ENCODE measurements around the gene TEKTIP1.
"Not testable (repeated sequence)": the region's sequence is repeated elsewhere in the genome, so short reads cannot be mapped to it uniquely, and the experiment has no call there.

The TEKTIP1 gene

DNA sequence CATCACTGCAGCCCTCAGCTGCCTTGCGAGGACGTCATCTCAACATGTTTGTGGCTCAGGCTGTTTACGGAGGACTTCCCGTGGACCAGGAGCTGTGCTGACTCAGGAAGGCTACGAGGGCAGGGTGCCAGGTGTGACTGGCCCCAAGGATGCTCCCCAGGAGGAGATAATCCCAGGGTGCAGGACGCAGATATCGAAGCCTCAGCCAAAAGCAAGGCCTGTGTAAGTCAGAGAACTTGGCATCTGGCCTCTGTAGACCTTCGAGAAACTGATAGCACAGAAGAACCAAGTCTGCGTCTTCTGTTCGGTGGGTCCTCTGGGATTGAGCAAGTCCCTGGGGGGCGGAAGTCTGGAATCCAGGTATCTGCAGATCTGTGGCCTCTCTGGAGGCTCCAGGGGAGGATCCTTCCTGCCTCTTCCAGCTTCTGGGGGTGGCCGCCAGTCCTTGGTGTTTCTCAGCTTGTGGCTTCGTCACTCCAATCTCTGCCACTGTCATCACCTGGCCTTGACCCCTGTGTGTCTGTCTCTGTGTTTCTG is 35.9 kb upstream of the TEKTIP1 start:
- Histone ChIP-seq H3K9ac (ENCODE audit: low read depth, low read length) (no peak overlapping the region), H3K4me1 (ENCODE audit: insufficient read depth, low read length) (no peaks in the 10 kb centered on the region), H3K36me3 (ENCODE audit: insufficient read depth, low read length) (no peaks in the 10 kb centered on the region), H3K9me3 (ENCODE audit: control insufficient read depth, insufficient read depth, low read length) (no peaks in the 10 kb centered on the region)

- H3K4me1 ChIP-seq (ENCODE audit: insufficient read depth, low read length), result no peaks in the 10 kb centered on the region; the same call in 1 of the 2 replicates
- H3K36me3 ChIP-seq (ENCODE audit: insufficient read depth, low read length), result no peaks in the 10 kb centered on the region
- H3K9ac ChIP-seq (ENCODE audit: low read depth, low read length), result no peak overlapping the region
- no peaks in the 10 kb centered on the region for H3K9me3 ChIP-seq (ENCODE audit: control insufficient read depth, insufficient read depth, low read length)
Observed at GRCh38 chr19:3504735-3505134, 34.2 kb upstream of the TEKTIP1 start.

DNA sequence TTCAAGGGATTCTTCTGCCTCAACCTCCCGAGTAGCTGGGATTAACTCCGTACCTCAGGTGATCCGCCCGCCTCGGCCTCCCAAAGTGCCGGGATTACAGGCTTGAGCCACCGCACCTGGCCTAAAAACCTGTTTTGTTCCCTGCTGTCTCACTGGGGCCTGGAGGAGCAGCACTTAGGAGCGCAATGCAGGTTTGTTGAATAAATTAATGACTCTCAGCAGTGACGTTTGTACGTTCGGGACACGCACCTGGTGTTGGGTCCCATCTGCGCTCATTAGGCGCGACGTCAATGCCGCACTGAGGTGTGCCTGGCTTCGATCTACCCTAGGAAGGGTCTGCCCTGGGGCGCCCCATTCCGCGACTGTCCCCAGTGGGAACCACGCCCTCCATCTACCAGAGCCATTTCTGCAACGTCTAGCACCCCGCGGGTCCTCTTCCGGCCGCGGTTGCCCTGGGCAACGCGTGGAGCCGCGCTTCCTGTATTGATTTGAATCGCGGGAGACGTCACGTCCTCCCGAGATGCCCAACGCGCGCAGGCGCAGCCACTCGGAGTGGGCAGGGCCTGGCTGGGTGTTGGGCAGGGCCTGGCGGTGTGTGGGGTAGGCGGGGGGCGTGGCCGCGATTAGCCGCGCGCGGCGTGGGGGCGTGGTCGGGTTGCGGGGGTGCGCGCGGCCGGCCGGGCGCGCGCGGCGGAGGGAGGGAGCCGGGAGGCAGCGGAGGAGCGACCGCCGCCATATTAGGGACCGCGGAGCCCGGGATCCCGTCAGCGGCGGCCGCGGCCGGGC is 33.2 kb upstream of the TEKTIP1 start, which contains the start of gene FZR1:
Gene FZR1, plus strand, starts transcription at position 714 of the 786 bp plus-strand sequence. CDS start 16,679 bp downstream, outside the sequence.
- H3K4me1 ChIP-seq (ENCODE audit: insufficient read depth, low read length), result no peaks in the 10 kb centered on the region; the same call in 1 of the 2 replicates
- no peaks in the 10 kb centered on the region for H3K36me3 ChIP-seq (ENCODE audit: insufficient read depth, low read length)
- no peaks in the 10 kb centered on the region for H3K9me3 ChIP-seq (ENCODE audit: control insufficient read depth, insufficient read depth, low read length)
- H3K9ac ChIP-seq (ENCODE audit: low read depth, low read length), result peak within 1 kb of the TSS; percentile 59

DNA sequence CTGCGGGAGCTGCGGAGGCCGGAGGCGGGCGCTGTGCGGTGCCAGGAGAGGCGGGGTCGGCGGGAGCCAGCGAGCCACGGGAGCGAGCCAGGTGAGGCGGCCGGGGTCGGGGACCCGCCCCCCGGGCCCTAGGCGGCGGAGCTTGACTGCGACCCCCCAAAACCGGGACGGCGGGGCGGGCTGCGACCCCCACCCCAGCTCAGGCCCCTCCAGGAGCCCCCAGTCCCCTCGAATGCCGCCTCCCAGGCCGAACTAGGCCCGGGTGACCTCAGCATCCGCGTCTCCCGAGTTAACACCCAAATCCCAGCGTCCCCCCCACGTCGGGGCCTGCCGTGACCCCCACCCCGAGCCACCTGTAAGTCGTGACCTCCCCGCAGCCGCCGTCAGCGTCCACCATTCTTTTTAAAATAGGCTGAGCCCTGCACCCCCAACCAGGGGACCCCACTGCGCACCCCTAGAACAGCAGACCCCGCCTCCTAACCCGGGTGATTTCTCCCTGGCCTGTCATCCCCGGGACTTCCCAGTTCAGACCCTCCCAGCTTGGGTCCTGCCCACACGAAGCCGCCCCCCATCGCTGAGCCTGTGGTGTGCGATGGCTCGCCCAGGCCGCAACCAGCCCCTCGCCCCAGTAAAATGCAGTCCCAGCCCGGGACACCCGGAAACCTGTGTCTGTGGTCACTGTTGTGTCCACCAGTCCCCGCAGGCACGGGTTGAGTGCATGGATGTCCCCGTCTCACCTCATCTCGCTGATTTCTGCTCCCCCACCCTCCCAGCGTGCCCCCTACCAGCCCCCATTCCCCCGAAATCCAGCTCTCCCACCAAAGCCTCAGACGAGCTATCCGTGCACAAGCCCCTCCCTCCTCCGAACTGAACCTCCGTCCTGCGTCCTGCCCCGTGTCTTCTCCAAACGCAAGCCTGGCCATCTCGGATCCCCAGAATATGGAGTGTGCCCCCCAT is 32.3 kb upstream of the TEKTIP1 start:
- Histone ChIP-seq H3K4me1 (ENCODE audit: insufficient read depth, low read length) (no peaks in the 10 kb centered on the region; the same call in 1 of the 2 replicates), H3K36me3 (ENCODE audit: insufficient read depth, low read length) (no peaks in the 10 kb centered on the region), H3K9me3 (ENCODE audit: control insufficient read depth, insufficient read depth, low read length) (no peaks in the 10 kb centered on the region), H3K9ac (ENCODE audit: low read depth, low read length) (peak overlapping the region; percentile 59)

- Histone ChIP-seq H3K9me3 (ENCODE audit: control insufficient read depth, insufficient read depth, low read length) (no peaks in the 10 kb centered on the region), H3K9ac (ENCODE audit: low read depth, low read length) (peak overlapping the region; percentile 59), H3K4me1 (ENCODE audit: insufficient read depth, low read length) (no peaks in the 10 kb centered on the region; the same call in 1 of the 2 replicates), H3K36me3 (ENCODE audit: insufficient read depth, low read length) (no peaks in the 10 kb centered on the region)
Observed at GRCh38 chr19:3507371-3508120, 31.4 kb upstream of the TEKTIP1 start.

GRCh38 chr19:3508121-3508661 is 30.8 kb upstream of the TEKTIP1 start:
- not testable (repeated sequence) for H3K9me3 ChIP-seq (ENCODE audit: control insufficient read depth, insufficient read depth, low read length); H3K4me1 ChIP-seq (ENCODE audit: insufficient read depth, low read length); H3K9ac ChIP-seq (ENCODE audit: low read depth, low read length); H3K36me3 ChIP-seq (ENCODE audit: insufficient read depth, low read length)

GRCh38 chr19:3508771-3509535 is 30.0 kb upstream of the TEKTIP1 start:
- Histone ChIP-seq H3K36me3 (ENCODE audit: insufficient read depth, low read length) (no peaks in the 10 kb centered on the region), H3K9ac (ENCODE audit: low read depth, low read length) (no peak overlapping the region), H3K9me3 (ENCODE audit: control insufficient read depth, insufficient read depth, low read length) (no peaks in the 10 kb centered on the region), H3K4me1 (ENCODE audit: insufficient read depth, low read length) (no peaks in the 10 kb centered on the region; the same call in 1 of the 2 replicates)

DNA sequence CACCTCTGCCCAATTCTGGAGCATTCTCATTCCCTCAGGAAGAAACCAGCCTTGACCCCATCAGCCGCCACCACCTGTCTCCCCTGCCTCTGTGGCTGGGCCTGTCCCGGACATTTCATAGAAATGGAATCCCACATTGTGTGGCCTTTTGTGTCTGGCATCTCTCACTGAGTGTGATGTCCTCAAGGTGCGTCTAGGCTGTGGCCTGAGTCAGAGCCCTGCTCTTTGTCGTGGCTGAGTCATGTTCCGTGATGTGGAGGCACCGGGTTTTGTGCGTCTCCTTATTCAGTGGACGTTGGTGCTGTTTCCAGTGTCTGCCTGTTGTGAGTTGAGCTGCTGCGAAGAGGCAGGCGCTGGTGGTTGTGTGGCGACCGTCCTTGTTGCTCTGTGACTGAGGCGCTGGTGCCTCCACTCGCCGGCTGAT is 29.4 kb upstream of the TEKTIP1 start:
- no peaks in the 10 kb centered on the region for H3K36me3 ChIP-seq (ENCODE audit: insufficient read depth, low read length)

DNA sequence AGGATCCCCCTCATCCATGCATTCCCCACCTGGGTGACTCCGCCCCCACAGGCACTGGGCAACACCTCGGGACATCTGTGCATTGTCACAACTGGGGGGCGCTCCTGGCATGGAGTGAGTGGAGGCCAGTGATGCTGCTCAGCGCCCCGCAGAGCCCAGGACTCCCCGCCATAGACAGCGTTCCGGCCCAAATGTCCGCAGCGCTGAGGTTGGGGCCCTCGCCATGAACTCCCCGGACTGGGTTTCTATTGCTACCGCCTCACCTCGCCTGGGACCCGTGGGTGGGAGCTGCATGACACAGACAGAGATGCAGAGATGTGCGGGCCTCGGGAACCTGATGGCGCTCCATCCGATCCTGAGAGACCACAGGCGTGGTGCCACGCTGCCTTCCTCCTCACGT is 28.2 kb upstream of the TEKTIP1 start:
- Histone ChIP-seq H3K36me3 (ENCODE audit: insufficient read depth, low read length) (no peaks in the 10 kb centered on the region), H3K9ac (ENCODE audit: low read depth, low read length) (no peak overlapping the region), H3K9me3 (ENCODE audit: control insufficient read depth, insufficient read depth, low read length) (no peaks in the 10 kb centered on the region), H3K4me1 (ENCODE audit: insufficient read depth, low read length) (peaks cover 7% of the 10 kb centered on the region; the same call in 1 of the 2 replicates)

More for the DNA sequence above, 29.4 kb upstream of the TEKTIP1 start:
- Histone ChIP-seq H3K9ac (ENCODE audit: low read depth, low read length) (no peak overlapping the region), H3K9me3 (ENCODE audit: control insufficient read depth, insufficient read depth, low read length) (no peaks in the 10 kb centered on the region), H3K4me1 (ENCODE audit: insufficient read depth, low read length) (peaks cover under 1% of the 10 kb centered on the region; the same call in 1 of the 2 replicates)

DNA sequence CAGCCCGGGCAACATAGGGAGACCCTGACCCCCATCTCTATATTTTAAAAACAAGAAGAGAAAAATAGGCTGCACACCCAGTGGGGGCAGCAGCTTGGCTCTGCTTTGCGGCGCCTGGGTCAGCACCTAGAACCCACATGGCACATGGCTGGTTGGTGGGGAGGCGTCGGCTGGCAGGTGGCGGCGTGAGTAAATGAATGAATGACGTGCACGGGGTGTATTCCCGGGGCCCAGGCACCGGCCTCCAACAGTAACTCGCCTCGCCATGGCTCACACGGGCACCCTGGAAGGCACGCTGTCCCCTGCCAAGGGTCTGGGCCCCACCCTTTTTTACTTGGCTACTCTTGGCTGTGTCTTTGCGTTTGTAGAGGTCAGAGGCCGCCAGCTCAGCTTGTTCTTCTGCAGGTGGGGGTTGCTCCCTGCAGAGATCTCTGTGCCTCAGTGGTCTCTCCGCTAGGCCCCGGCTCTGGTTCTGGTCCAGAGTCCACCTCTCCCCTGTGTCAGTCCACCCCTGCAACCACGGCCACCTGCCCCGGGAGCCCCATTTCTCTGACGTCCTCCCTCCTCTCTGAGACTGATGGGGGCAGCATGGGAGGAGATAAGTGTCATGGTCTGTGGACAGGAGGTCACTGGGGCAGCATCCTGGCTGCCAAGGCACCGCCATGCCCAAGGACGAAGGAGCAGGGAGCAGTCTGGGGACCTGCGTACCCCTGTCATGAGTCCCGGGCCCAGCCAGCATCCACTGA is 27.3 kb upstream of the TEKTIP1 start:
- Histone ChIP-seq H3K4me1 (ENCODE audit: insufficient read depth, low read length) (peaks cover 7% of the 10 kb centered on the region; the same call in 1 of the 2 replicates), H3K9me3 (ENCODE audit: control insufficient read depth, insufficient read depth, low read length) (no peaks in the 10 kb centered on the region), H3K9ac (ENCODE audit: low read depth, low read length) (no peak overlapping the region), H3K36me3 (ENCODE audit: insufficient read depth, low read length) (no peaks in the 10 kb centered on the region)

GRCh38 chr19:3512562-3513228 is 26.3 kb upstream of the TEKTIP1 start:
- Histone ChIP-seq H3K36me3 (ENCODE audit: insufficient read depth, low read length) (no peaks in the 10 kb centered on the region), H3K4me1 (ENCODE audit: insufficient read depth, low read length) (peaks cover 9% of the 10 kb centered on the region; the same call in 1 of the 2 replicates), H3K9me3 (ENCODE audit: control insufficient read depth, insufficient read depth, low read length) (no peaks in the 10 kb centered on the region), H3K9ac (ENCODE audit: low read depth, low read length) (no peak overlapping the region)

All from ES-I3 (cell line).